Pancreas (tissue), 10 donors: ENCODE results near the gene CLN5. TPM values are rescaled to one million over a fixed set of nuclear protein-coding genes. Genes with fewer than 3 reads are reported as not detected.

Experiments
- ATAC-seq, 4 donors: fragments of 200-7000 bp; cut with Tn5 transposase; one replicate each; pipeline versions ENCODE4 v1.8.0 to v1.9.1; 2020; ENCODE audit warnings: mild to moderate bottlenecking in 4 of 4, moderate library complexity in 4 of 4
- DNase-seq, 6 donors: peaks; one replicate each; pipeline ENCODE4 v3.0.0-alpha.2; 2020
- FAIRE-seq: peaks from 2 replicates; lab custom pipeline; 2012; peaks lifted over from hg19 to GRCh38; lab: Jason Lieb, UNC
- H3K27ac ChIP-seq, 4 donors: fragments of 200-600 bp; sonication (generic); 1 replicate in 3 of 4; 2 replicates in 1 of 4; pipeline versions ENCODE4 v1.5.0 to v1.8.0; 2020
- H3K27me3 ChIP-seq, 4 donors: fragments of 200-600 bp; one replicate each; pipeline ENCODE4 v1.8.0; 2021
- H3K36me3 ChIP-seq, 3 donors: fragments of 200-600 bp; sonication (generic) in 1 of 3; one replicate each; pipeline versions ENCODE4 v1.5.0 to v1.8.0; 2020 to 2021
- H3K4me1 ChIP-seq, 3 donors: fragments of 200-600 bp; one replicate each; pipeline ENCODE4 v1.8.0; 2021
- H3K4me3 ChIP-seq, 4 donors: fragments of 200-600 bp; sonication (generic) in 2 of 4; one replicate each; pipeline versions ENCODE4 v1.5.0 to v1.8.0; 2020 to 2021
- H3K9me3 ChIP-seq, 4 donors: fragments of 200-600 bp; one replicate each; pipeline ENCODE4 v1.8.0; 2021
- WGBS, 2 donors: extraction: QIAGEN DNeasy Blood & Tissue Kit; methylation state at CpG; one replicate each; pipeline ENCODE4 v1.1.7; 2013; 5-methylcytosine and 5-hydroxymethylcytosine counted together
- intact Hi-C, 3 donors: fragments of 100-400 bp; cut with DNase I; formaldehyde crosslinking; loops; one replicate each; pipeline versions ENCODE4 v1.11.1 to v1.14.2; 2022
- polyA plus RNA-seq, 2 donors: library from polyadenylated mRNA; stranded (reverse); fragments of 200-250 nt; gene quantifications; one replicate each; pipeline ENCODE4 v1.2.3, GENCODE V29; 2013
- total RNA-seq, 6 donors: library from RNA; stranded (reverse); fragmentation: NEBNext Ultra II Directional in 4 of 6; extraction: Animal tissue kit (Norgen Biotek cat#: 25700) in 4 of 6; gene quantifications; one replicate each; pipeline versions ENCODE4 v1.2.1 to v1.2.4, GENCODE V29; 2021 to 2023
- TF ChIP-seq, protein P1 (sequence below), 4 donors: fragments of 200-600 bp; sonication (generic) in 3 of 4; IDR thresholded peaks; one replicate each; pipeline versions ENCODE4 v1.5.0 to v1.8.0; 2021; ENCODE audit warnings: antibody characterized with exemption in 4 of 4
- donor health status: healthy with polysubstance abuse.
- donor health status: DM: no; HTN: no; CAD: no; lungs with moderate emphysema.
- donor health status: DM: no; HTN: no; CAD: no.
- donor health status: control.
- donor health status: control.
- donor health status: Bipolar disorder and iron deficiency.
- donor health status: DM: yes; HTN: yes; CAD: no.
- donor health status: DM: no; HTN: no; CAD: no.
- donor health status: DM: no; HTN: no; CAD: no.
- donor health status: DM: yes; HTN: yes; CAD: no.

CLN5 gene
- total and polyA plus RNA-seq, 8 donors, result 9.1 to 24.3 (median 18.1) TPM

DNA sequence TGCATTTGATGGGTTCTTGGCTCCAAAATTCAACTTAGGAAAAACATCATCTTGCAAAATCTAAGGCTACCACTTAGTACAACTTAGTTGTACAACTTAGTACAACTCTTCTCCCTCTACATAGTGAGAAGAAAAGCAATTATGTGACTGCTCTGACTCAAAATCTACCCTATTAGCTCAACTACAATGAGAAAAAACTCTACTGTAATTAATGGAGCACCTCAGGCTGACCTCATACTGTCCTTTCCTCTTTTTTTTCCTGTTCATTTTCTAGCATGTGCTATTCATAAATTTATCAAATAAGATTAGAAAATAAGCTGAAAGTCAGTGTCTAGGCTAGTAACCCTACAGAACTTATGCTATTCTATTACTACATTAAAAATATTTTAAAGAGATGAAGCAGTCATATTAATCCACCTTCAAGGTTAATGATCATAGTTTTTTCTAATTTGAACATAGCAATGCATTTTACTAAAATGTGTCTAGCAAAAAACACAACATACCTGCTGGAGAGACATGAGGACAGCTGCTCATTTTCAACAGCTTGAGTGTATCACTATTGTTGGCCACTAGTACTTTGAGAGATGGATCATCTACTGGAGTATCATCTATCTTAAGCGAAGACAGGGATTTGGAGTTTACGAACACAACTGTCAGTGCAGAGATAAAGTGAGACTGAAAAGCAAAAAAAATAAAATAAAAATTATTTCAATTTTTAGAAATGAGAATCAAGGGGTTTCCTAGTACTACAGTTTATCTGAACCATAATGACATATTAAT lies 23.2 kb downstream of the CLN5 start:
- no peak for DNase-seq
- H3K36me3 ChIP-seq, result peaks cover 0 to 56% (median 21%) of the 10 kb centered on the region in 3 donors
- TF ChIP-seq, protein P1, sequence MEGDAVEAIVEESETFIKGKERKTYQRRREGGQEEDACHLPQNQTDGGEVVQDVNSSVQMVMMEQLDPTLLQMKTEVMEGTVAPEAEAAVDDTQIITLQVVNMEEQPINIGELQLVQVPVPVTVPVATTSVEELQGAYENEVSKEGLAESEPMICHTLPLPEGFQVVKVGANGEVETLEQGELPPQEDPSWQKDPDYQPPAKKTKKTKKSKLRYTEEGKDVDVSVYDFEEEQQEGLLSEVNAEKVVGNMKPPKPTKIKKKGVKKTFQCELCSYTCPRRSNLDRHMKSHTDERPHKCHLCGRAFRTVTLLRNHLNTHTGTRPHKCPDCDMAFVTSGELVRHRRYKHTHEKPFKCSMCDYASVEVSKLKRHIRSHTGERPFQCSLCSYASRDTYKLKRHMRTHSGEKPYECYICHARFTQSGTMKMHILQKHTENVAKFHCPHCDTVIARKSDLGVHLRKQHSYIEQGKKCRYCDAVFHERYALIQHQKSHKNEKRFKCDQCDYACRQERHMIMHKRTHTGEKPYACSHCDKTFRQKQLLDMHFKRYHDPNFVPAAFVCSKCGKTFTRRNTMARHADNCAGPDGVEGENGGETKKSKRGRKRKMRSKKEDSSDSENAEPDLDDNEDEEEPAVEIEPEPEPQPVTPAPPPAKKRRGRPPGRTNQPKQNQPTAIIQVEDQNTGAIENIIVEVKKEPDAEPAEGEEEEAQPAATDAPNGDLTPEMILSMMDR (IDR thresholded peaks at IDR 0.05), result no peak
- H3K27ac ChIP-seq, result no peak overlapping the region
- H3K9me3 ChIP-seq, result no peaks in the 10 kb centered on the region
- no peak for FAIRE-seq
- WGBS, 2 donors, result 94 to 99% methylated on average over 2 of the region's 2 CpGs
- no peak overlapping the region for H3K4me3 ChIP-seq
- peaks cover 5 to 23% (median 9%) of the 10 kb centered on the region in 3 donors for H3K4me1 ChIP-seq
- H3K27me3 ChIP-seq, result no peaks in the 10 kb centered on the region
- no peak for ATAC-seq
- intact Hi-C loops, result no loop called here

DNA sequence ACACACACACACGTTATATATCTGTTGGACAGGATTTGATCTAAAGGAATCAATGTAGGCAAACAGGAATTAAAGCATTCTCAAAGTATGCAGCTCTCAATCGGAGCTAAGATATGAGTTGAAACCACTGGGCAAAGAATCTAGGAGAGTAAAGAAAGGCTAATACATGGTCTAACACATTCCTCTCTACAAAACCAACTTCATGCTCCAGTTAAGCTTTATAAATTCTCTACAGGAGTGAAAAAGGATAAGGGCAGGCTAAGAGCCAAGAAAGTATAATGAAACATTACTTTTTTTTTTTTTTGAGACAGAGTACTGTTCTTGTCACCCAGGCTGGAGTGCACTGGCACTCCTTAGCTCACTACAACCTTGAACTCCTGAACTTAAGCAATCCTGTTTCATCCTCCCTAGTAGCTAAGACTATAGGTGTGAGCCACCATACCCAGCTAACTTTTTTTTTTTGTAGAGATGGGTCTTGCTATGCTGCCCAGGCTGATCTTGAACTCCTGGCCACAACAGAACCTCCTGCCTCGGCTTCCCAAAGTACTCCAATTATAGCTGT lies 24.5 kb downstream of the CLN5 start:
- Histone ChIP-seq H3K4me1 (peaks cover 5 to 27% (median 9%) of the 10 kb centered on the region in 3 donors), H3K27ac (no peak overlapping the region), H3K27me3 (no peaks in the 10 kb centered on the region), H3K4me3 (no peak overlapping the region), H3K36me3 (peaks cover 0 to 48% (median 15%) of the 10 kb centered on the region in 3 donors), H3K9me3 (no peaks in the 10 kb centered on the region)
- WGBS, 2 donors, result 63 to 64% methylated on average over 3 of the region's 3 CpGs
- FAIRE-seq (no peak), DNase-seq (no peak), ATAC-seq (peak in 1 of 4 donors; percentile 37)
- intact Hi-C loops, result no loop called here
- TF ChIP-seq, protein P1 (IDR thresholded peaks at IDR 0.05), result no peak

- FAIRE-seq, result no peak
- H3K27ac ChIP-seq, result no peak overlapping the region
- no peaks in the 10 kb centered on the region for H3K9me3 ChIP-seq
- intact Hi-C loops, result no loop called here
- no peak overlapping the region for H3K4me3 ChIP-seq
- peaks cover 0 to 41% (median 15%) of the 10 kb centered on the region in 3 donors for H3K36me3 ChIP-seq
- ATAC-seq, result no peak
- H3K27me3 ChIP-seq, result no peaks in the 10 kb centered on the region
- H3K4me1 ChIP-seq, result peaks cover 5 to 31% (median 12%) of the 10 kb centered on the region in 3 donors
- no peak for DNase-seq
- 91 to 94% methylated on average over 6 of the region's 6 CpGs for WGBS, 2 donors
- TF ChIP-seq, protein P1 (IDR thresholded peaks at IDR 0.05), result no peak
These were observed 25.2 kb downstream of the CLN5 start for GRCh38 chr13:77016888-77017623.

DNA sequence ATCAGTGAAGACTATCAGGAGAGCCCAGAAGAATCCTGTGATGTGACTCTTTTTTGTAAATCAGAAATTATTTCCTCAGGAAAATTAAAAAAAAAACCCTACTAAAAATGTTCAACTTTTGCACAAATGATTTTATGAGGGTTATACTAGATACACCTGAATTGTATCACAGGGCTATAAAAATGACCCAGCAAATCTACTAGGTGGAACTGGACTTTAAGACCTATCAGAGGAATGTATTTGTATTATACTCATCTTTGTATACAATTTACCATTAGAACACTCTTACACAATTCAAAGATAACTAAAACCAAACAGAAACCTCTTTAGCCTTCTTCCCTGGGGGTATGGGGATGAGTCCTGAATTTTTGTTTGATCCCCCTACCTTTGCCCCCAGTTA lies 27.9 kb downstream of the CLN5 start:
- DNase-seq (no peak), ATAC-seq (no peak), FAIRE-seq (no peak)
- H3K27me3 ChIP-seq, result no peaks in the 10 kb centered on the region
- TF ChIP-seq, protein P1 (IDR thresholded peaks at IDR 0.05), result no peak
- no peak overlapping the region for H3K4me3 ChIP-seq
- no peak overlapping the region for H3K27ac ChIP-seq
- intact Hi-C loops, result no loop called here
- H3K36me3 ChIP-seq, result peaks cover 0 to 18% (median 5%) of the 10 kb centered on the region in 3 donors
- no peaks in the 10 kb centered on the region for H3K9me3 ChIP-seq
- peaks cover 4 to 30% (median 25%) of the 10 kb centered on the region in 3 donors for H3K4me1 ChIP-seq
